Small intestine (tissue), 7 donors: ENCODE measurements around the gene LGR5. TPM values are rescaled to one million over a fixed set of nuclear protein-coding genes. Genes with fewer than 3 reads are reported as not detected.
A peak's percentile ranks its signal among the peaks of the same experiment; 100 is the strongest.

Source experiments
- DNase-seq, 2 donors: peaks; one replicate each; pipeline versions ENCODE4 v3.0.0 to v3.0.0-alpha.2; 2013
- FAIRE-seq: peaks from 2 replicates; lab custom pipeline; 2012; peaks lifted over from hg19 to GRCh38; lab: Jason Lieb, UNC
- H3K27ac ChIP-seq, 3 donors: one replicate each; pipeline ENCODE4 v1.5.1; 2013; ENCODE audit warnings: low read length in 2 of 3, mild to moderate bottlenecking in 2 of 3, control low read depth in 1 of 3, inconsistent platforms in 1 of 3, low read depth in 1 of 3, moderate library complexity in 1 of 3
- H3K27me3 ChIP-seq, 3 donors: one replicate each; pipeline ENCODE4 v1.6.1; 2013; ENCODE audit warnings: low read length in 3 of 3, inconsistent platforms in 1 of 3; ENCODE audit not compliant: control insufficient read depth in 3 of 3, insufficient read depth in 3 of 3
- H3K36me3 ChIP-seq, 3 donors: one replicate each; pipeline ENCODE4 v1.6.1; 2013; ENCODE audit warnings: low read length in 3 of 3, inconsistent platforms in 1 of 3, low read depth in 1 of 3, mild to moderate bottlenecking in 1 of 3, moderate library complexity in 1 of 3; ENCODE audit not compliant: control insufficient read depth in 3 of 3, insufficient read depth in 2 of 3
- H3K4me1 ChIP-seq, 3 donors: one replicate each; pipeline ENCODE4 v1.6.1; 2013; ENCODE audit warnings: low read length in 2 of 3, inconsistent platforms in 1 of 3, low read depth in 1 of 3, mild to moderate bottlenecking in 1 of 3, moderate library complexity in 1 of 3; ENCODE audit not compliant: control insufficient read depth in 3 of 3, insufficient read depth in 2 of 3
- H3K4me3 ChIP-seq, 3 donors: one replicate each; pipeline ENCODE4 v1.5.1; 2013; ENCODE audit warnings: low read length in 3 of 3, control low read depth in 1 of 3, inconsistent platforms in 1 of 3, low read depth in 1 of 3, mild to moderate bottlenecking in 1 of 3, moderate library complexity in 1 of 3
- H3K9me3 ChIP-seq, 2 donors: one replicate each; pipeline ENCODE4 v1.6.1; 2013; ENCODE audit warnings: low read depth in 1 of 2, low read length in 1 of 2; ENCODE audit not compliant: control insufficient read depth in 2 of 2, insufficient read depth in 1 of 2
- WGBS, 3 donors: extraction: QIAGEN DNeasy Blood & Tissue Kit; methylation state at CpG; one replicate each; pipeline ENCODE4 v1.1.7; 2013; 5-methylcytosine and 5-hydroxymethylcytosine counted together
- polyA plus RNA-seq, 4 donors: library from polyadenylated mRNA; stranded (reverse) in 3 of 4; unstranded in 1 of 4; fragments of 200-250 nt in 3 of 4; fragments of 120-200 nt in 1 of 4; gene quantifications; one replicate each; pipeline versions ENCODE4 v1.2.1 to v1.2.3, GENCODE V29; 2013
- donor health status: healthy with polysubstance abuse.
- donor health status: control.
- donor health status: control.
- donor health status: Bipolar disorder and iron deficiency.
- donor health status: healthy.

Gene LGR5
- polyA plus RNA-seq, 4 donors = 0.22 to 90.6 (median 3.3) TPM

GRCh38 chr12:71503579-71504391 lies 64.2 kb downstream of the LGR5 start:
- DNase-seq = no peak
- Histone ChIP-seq H3K9me3 (no peaks in the 10 kb centered on the region), H3K27ac (no peak overlapping the region), H3K36me3 (no peaks in the 10 kb centered on the region), H3K27me3 (no peaks in the 10 kb centered on the region), H3K4me1 (peaks cover 0 to 4% (median 0%) of the 10 kb centered on the region in 3 donors), H3K4me3 (no peak overlapping the region)
- no peak for FAIRE-seq
- 23 to 26% (median 25%) methylated on average over 3 of the region's 3 CpGs for WGBS, 3 donors

GRCh38 chr12:71504476-71504875 lies 64.9 kb downstream of the LGR5 start:
- Histone ChIP-seq H3K4me1 (peaks cover 0 to 4% (median 0%) of the 10 kb centered on the region in 3 donors), H3K27ac (no peak overlapping the region), H3K36me3 (no peaks in the 10 kb centered on the region), H3K27me3 (no peaks in the 10 kb centered on the region), H3K9me3 (no peaks in the 10 kb centered on the region), H3K4me3 (no peak overlapping the region)
- no peak for DNase-seq
- 61 to 89% (median 86%) methylated on average over 3 of the region's 3 CpGs for WGBS, 3 donors
- no peak for FAIRE-seq

GRCh38 chr12:71509705-71510104 lies 70.1 kb downstream of the LGR5 start:
- 73 to 83% (median 82%) methylated on average over 3 of the region's 3 CpGs for WGBS, 3 donors
- Histone ChIP-seq H3K4me1 (no peaks in the 10 kb centered on the region), H3K4me3 (no peak overlapping the region), H3K36me3 (peaks cover 0 to 3% (median 0%) of the 10 kb centered on the region in 3 donors), H3K27ac (no peak overlapping the region), H3K9me3 (no peaks in the 10 kb centered on the region), H3K27me3 (no peaks in the 10 kb centered on the region)
- DNase-seq (no peak), FAIRE-seq (no peak)

GRCh38 chr12:71517145-71517846 lies 77.7 kb downstream of the LGR5 start:
- no peaks in the 10 kb centered on the region for H3K27me3 ChIP-seq
- no peaks in the 10 kb centered on the region for H3K4me1 ChIP-seq
- peak; percentile 14 to 30 for DNase-seq
- no peak for FAIRE-seq
- H3K36me3 ChIP-seq = peaks cover 0 to 2% (median 0%) of the 10 kb centered on the region in 3 donors
- 51 to 60% (median 58%) methylated on average over 2 of the region's 2 CpGs for WGBS, 3 donors
- no peaks in the 10 kb centered on the region for H3K9me3 ChIP-seq
- no peak overlapping the region for H3K4me3 ChIP-seq
- no peak overlapping the region for H3K27ac ChIP-seq

- Histone ChIP-seq H3K4me3 (no peak overlapping the region), H3K4me1 (no peaks in the 10 kb centered on the region), H3K36me3 (peaks cover 0 to 2% (median 0%) of the 10 kb centered on the region in 3 donors), H3K27me3 (no peaks in the 10 kb centered on the region), H3K27ac (no peak overlapping the region), H3K9me3 (no peaks in the 10 kb centered on the region)
- WGBS, 3 donors = 84 to 94% (median 93%) methylated on average over 4 of the region's 4 CpGs
- FAIRE-seq = no peak
- DNase-seq = no peak
Observed at GRCh38 chr12:71521125-71521524, 81.5 kb downstream of the LGR5 start.

- Histone ChIP-seq H3K27ac (no peak overlapping the region), H3K4me3 (no peak overlapping the region), H3K4me1 (no peaks in the 10 kb centered on the region), H3K27me3 (no peaks in the 10 kb centered on the region), H3K36me3 (peaks cover 0 to 8% (median 0%) of the 10 kb centered on the region in 3 donors), H3K9me3 (peaks cover 0 to 6% of the 10 kb centered on the region in 2 donors)
- FAIRE-seq = no peak
- DNase-seq = no peak
- 41 to 78% (median 67%) methylated on average over 2 of the region's 2 CpGs for WGBS, 3 donors
Observed at GRCh38 chr12:71524626-71525025, 85.0 kb downstream of the LGR5 start.

- no peaks in the 10 kb centered on the region for H3K9me3 ChIP-seq
- no peak for DNase-seq
- peaks cover 0 to 7% (median 0%) of the 10 kb centered on the region in 3 donors for H3K36me3 ChIP-seq
- no peaks in the 10 kb centered on the region for H3K27me3 ChIP-seq
- 66 to 82% (median 80%) methylated on average over 2 of the region's 2 CpGs for WGBS, 3 donors
- H3K4me3 ChIP-seq = no peak overlapping the region
- H3K27ac ChIP-seq = no peak overlapping the region
- no peak for FAIRE-seq
- peaks cover 0 to 4% (median 0%) of the 10 kb centered on the region in 3 donors for H3K4me1 ChIP-seq
Observed at GRCh38 chr12:71533703-71534102, 94.1 kb downstream of the LGR5 start.

- WGBS, 3 donors = 69 to 88% (median 73%) methylated on average over 2 of the region's 2 CpGs
- Histone ChIP-seq H3K9me3 (no peaks in the 10 kb centered on the region), H3K4me3 (no peak overlapping the region), H3K4me1 (peaks cover 0 to 4% (median 0%) of the 10 kb centered on the region in 3 donors), H3K36me3 (peaks cover 0 to 7% (median 0%) of the 10 kb centered on the region in 3 donors), H3K27me3 (no peaks in the 10 kb centered on the region), H3K27ac (no peak overlapping the region)
- no peak for DNase-seq
- no peak for FAIRE-seq
Observed at GRCh38 chr12:71536279-71536938, 96.8 kb downstream of the LGR5 start.
